HG03442 (cell line): ENCODE measurements around the gene CACFD1.
A peak's percentile ranks its signal among the peaks of the same experiment; 100 is the strongest.
"Not testable (repeated sequence)": the region's sequence is repeated elsewhere in the genome, so short reads cannot be mapped to it uniquely, and the experiment has no call there.

ENCODE experiments used
- ATAC-seq: cut with Tn5 transposase; IDR thresholded peaks from one replicate; pipeline ENCODE4 v1.9.1; 2021; ENCODE audit warnings: mild to moderate bottlenecking, moderate library complexity; ENCODE audit not compliant: unreplicated experiment

Gene CACFD1

DNA sequence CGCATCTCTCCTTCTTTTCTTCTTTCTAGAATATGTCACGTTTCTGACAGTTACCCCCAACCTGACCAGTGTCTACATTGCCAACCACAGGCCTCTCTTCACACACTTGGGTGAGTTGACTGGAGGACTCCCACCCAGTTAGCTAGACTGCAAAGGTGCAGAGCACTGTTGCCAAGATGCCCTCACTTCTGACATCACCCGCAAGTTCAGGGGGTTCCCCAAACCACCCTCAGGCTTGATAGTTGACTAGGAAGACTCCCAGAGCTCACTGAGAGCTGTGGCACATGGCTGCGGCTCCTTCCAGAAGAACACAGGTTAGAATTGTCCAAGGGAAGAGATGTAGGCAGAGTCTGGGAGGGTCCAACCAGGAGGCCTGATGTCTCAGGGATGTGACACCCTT lies 20.4 kb upstream of the CACFD1 start:
- no peak for ATAC-seq

DNA sequence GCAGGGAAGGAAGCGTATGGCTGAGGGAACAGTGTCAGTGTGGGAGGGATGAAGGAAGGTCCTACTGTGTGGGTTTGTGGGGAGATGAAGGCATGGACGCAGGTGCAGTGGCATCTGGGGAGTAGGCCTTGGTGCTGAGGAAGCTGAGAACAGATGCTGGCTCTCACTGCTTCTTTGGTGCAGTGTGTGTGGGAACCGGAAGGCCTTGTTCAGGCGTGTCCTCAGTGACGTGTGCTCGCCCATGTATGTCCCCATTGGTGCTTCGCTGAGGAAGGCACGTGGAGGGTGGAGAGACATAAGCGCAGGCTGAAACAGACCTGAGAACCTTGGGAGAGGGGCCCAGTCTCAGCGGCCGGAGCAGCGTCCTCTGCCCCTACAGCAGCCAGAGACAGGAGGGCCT lies 18.9 kb upstream of the CACFD1 start:
- no peak for ATAC-seq

DNA sequence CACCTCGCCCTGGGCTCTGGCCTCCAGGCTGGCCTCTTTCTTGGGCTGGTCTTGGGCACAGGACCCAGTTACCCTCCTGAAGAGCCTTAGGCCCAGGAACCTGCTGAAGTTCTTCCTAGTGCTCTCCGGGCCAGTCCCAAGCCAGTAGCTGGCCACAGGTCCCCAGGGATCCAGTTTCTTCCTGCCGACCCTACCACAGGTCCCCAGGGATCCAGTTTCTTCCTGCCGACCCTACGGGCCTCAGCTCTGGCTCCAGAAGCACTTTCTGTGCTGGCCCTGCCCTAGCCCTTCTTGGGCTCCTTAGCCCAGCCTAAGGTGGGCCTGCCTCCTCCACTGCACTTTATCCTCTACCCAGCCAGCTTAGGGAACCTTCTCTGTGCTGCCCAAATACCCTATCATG lies 18.2 kb upstream of the CACFD1 start:
- no peak for ATAC-seq

DNA sequence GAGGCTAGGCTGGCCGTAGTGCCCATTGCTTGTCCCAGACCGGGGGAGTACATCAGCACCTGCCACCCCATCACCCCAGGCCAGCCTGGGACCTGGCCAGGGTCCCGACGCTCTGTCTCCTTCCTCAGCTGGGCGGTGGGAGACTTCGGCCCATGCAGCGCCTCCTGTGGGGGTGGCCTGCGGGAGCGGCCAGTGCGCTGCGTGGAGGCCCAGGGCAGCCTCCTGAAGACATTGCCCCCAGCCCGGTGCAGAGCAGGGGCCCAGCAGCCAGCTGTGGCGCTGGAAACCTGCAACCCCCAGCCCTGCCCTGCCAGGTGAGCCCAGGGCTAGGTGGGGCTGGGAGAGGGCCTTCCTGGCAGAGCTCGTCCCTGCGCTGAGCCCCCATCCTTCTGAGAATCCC lies 16.5 kb upstream of the CACFD1 start:
- no peak for ATAC-seq

DNA sequence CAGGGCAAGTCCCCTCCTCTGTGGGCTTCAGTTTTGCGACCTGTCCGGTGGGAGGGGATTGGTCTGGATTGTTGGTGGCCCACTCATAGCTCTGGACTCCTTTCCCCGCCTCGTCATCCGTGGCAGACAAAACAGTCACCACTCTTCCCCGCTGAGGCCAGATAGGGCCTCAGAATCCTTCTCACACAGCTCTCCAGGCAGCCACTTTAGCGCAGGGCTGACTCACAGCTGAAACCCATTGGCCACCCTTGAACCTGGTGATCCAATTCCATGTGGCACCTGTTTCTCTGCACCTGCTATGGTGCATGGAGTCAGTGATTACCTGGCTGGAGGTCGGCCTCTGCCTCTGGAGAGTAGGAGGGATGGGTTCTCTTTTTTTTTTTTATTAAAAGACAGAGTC lies 15.8 kb upstream of the CACFD1 start:
- ATAC-seq = no peak

DNA sequence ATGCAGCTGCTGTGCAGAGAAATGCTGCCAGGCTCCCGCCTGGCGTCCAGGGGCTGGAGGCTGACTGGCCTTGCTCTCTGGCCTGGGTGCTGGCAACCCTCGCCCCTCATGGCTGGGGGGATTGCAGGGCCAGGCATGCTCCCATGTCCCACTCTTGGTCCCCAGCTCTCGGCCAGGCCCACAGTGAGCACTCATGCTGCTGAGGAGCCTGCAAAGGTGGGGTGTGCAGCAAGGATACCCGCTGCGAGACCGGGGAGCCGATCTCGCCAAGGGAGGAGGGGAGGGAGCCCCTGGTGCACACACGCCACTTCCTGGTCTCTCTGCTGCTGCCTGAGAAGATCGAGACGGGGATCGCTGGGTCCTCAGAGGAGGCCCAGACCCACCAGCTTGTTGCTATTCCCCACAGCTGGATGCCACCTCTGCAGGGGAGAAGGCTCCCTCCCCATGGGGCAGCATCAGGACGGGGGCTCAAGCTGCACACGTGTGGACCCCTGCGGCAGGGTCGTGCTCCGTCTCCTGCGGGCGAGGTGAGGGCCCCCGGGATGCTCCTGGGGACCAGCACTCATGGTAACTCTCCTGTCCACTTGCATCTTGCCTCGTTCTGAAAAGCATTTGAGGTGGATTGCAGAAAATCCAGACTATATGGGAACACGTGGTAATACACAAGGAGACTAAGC lies 14.3 kb upstream of the CACFD1 start:
- no peak for ATAC-seq

DNA sequence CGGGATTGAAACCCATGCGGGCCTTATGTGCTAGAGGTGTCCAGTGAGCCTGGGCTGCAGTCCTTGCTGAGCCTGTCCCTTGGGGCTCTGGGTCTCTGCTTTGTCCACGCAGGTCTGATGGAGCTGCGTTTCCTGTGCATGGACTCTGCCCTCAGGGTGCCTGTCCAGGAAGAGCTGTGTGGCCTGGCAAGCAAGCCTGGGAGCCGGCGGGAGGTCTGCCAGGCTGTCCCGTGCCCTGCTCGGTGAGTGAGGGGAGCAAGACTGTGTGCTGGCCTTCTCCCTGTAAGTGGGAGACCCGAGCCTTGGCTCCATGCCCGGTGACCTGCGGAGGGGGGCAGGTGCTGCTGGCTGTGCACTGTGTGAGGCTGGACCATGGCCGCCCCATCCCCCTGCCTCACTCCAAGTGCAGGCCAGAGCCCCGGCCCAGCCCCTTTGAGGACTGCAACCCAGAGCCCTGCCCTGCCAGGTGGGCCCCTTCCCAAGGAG lies 11.2 kb upstream of the CACFD1 start:
- ATAC-seq = no peak

DNA sequence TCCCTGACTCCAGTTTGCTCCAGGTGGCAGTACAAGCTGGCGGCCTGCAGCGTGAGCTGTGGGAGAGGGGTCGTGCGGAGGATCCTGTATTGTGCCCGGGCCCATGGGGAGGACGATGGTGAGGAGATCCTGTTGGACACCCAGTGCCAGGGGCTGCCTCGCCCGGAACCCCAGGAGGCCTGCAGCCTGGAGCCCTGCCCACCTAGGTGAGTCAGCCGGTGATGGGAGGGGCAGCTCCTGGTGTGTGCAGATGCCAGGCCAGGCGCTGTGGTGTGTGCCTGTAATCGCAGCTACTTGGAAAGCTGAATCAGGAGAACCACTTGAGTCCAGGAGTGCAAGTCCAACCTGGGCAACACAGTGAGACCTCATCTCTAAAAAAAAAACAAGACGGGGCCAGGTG lies 10.0 kb upstream of the CACFD1 start:
- ATAC-seq = no peak

DNA sequence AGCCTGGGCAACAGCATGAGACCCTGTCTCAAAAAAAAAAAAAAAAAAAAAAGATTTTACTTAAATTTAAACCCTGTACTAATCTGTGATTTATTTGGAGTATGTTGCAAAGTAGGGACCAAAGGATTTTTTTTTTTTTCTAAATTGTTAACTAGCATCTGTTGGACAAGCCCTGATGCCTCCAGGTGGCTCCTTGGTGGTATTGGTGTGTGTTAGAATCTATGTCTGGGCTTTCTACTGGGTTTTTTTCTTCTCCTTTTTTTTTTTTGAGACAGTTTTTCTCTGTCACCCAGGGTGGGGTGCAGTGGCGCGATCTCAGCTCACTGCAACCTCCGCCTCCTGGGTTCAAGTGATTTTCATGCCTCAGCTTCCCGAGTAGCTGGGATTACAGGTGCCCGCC lies 7.9 kb upstream of the CACFD1 start:
- ATAC-seq = not testable (repeated sequence)

DNA sequence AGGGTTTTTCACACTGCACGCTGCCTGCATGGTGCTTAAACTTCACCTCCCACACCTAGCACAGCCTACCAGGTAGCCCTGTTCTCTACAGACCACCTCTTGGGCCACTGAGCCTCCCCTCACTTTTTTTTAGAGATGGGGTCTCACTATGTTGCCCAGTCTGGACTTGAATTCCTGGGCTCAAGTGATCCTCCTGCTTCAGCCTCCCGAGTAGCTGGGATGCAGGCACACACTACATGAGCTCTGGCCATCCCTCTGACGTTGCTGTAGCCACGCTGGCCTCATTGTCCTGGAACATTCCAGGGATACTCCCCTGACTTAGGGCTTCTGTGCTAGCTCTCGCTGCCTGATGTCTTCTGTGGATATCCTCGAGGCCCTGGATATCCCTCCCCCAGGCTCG lies 7.2 kb upstream of the CACFD1 start:
- no peak for ATAC-seq

DNA sequence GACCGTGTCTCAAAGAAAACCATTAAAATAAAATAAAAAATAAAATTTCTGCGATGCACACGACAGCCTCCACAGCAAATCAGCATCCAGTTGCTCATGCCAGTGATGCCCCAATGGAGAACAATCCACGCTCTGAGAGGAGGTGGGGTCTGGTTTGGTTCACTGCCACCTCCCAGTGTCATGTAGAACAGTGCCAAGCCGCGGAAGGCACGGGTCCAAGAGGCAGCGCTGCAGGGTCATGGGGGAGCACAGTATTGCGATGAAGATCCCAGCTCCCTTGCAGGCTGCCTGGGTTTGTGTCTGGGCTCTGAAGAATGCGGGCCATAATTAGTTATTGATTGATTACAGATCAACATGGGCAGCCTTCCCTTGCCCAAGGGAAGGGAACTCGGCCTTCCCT lies 6.1 kb upstream of the CACFD1 start:
- ATAC-seq = no peak

DNA sequence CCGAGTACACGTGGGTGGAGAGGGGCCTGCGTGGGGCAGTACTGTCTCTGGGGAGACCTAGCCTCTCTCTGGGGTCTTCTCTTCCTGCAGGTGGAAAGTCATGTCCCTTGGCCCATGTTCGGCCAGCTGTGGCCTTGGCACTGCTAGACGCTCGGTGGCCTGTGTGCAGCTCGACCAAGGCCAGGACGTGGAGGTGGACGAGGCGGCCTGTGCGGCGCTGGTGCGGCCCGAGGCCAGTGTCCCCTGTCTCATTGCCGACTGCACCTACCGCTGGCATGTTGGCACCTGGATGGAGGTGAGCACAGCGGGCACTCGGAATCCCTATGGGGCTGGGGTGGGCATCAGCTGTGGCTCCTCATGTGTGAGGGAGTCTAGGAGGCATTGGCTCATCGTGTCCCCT lies 5.5 kb upstream of the CACFD1 start:
- ATAC-seq = no peak

DNA sequence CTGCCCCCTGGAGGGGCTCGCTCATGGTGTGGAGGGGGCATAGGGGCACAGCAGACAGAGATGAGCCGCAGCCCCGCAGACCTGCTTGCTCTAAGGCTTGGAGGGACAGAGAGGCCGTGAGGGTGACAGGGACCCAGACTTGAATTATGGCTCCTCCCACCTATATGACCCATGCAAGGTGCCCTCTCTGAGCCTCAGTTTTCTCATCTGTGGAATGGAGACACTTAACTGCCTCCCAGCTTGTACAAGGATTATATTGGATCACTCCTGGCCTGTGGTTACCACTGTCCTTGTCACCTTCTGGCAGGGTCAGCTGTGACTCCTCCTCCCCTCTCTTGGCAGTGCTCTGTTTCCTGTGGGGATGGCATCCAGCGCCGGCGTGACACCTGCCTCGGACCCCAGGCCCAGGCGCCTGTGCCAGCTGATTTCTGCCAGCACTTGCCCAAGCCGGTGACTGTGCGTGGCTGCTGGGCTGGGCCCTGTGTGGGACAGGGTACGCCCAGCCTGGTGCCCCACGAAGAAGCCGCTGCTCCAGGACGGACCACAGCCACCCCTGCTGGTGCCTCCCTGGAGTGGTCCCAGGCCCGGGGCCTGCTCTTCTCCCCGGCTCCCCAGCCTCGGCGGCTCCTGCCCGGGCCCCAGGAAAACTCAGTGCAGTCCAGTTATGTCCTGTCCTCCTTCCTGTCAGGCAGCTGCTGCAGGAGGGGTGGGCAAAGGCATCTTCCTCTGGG lies 4.7 kb upstream of the CACFD1 start:
- ATAC-seq = no peak

DNA sequence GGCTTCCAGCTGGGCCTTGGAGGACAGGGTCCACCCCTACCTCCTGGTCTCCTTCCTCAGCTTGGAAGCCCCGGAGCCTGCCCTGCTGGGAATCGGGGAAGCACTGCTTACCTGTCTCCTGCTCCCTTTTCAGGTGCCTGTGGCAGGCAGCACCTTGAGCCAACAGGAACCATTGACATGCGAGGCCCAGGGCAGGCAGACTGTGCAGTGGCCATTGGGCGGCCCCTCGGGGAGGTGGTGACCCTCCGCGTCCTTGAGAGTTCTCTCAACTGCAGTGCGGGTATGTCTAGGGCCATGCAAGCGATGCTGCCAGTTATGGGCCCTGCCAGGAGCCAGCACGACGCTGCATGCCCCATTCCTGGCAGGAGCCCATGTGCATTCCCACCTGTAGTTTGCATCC lies 3.8 kb upstream of the CACFD1 start:
- no peak for ATAC-seq

DNA sequence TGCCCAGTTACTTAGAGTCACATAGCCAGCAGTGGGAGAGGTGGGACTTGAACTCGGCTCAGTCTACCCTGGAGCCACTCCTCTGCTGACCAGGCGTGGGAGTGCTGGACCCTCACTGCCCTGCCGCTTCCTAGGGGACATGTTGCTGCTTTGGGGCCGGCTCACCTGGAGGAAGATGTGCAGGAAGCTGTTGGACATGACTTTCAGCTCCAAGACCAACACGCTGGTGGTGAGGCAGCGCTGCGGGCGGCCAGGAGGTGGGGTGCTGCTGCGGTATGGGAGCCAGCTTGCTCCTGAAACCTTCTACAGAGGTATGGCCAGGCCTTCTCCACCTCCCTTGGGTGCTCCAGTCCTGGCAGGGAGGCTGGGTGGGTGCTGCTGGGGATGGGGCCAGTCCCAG lies 3.4 kb upstream of the CACFD1 start:
- no peak for ATAC-seq

DNA sequence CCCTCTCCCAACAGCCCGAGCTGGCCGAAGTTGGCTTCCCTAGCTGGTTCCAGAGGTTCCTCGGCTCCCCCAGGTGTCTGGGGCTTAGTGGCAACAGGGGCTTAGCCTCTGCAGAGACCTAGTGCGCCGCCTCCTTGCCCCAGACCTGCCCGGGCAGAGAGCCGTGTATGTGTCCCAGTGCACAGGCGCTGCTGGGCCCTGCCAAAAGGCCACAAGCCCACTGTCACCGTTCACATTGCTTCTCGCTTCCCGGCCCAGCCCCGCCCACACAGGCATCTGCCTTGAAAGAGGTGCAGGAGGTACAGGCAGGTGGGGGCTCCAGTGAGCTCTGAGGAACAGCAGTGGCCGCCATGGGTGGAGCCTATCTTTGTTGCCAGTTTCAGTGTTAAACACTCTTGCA lies 2.5 kb upstream of the CACFD1 start:
- ATAC-seq = no peak

DNA sequence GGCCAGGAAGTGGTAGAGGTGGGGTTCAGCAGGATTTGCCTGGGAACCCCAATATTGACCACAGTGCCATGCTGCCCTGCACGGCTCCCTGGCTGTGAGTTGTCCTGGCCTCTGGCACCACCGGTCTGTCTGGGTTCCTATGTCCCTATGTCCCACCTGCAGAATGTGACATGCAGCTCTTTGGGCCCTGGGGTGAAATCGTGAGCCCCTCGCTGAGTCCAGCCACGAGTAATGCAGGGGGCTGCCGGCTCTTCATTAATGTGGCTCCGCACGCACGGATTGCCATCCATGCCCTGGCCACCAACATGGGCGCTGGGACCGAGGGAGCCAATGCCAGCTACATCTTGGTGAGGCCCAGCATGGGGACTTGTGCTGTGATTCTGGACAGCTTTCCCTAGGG lies 2.0 kb upstream of the CACFD1 start:
- no peak for ATAC-seq

DNA sequence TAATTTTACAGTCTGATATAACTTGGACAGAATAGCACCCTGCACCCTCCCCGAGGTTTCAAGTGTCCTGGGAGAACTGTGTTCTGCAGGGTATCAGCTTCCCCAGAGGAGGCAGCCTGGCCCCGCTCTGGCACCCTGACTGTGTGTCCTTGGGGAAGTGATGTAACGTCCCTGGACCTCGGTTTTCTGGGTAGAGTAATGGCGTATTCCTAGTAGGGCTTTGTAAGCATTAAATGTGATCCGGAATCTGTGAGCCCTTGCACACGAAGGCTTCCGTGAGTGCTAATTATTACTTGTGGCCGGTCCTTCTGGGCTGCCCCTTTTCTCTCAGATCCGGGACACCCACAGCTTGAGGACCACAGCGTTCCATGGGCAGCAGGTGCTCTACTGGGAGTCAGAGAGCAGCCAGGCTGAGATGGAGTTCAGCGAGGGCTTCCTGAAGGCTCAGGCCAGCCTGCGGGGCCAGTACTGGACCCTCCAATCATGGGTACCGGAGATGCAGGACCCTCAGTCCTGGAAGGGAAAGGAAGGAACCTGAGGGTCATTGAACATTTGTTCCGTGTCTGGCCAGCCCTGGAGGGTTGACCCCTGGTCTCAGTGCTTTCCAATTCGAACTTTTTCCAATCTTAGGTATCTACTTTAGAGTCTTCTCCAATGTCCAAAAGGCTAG lies 1.0 kb upstream of the CACFD1 start:
- ATAC-seq = no peak

DNA sequence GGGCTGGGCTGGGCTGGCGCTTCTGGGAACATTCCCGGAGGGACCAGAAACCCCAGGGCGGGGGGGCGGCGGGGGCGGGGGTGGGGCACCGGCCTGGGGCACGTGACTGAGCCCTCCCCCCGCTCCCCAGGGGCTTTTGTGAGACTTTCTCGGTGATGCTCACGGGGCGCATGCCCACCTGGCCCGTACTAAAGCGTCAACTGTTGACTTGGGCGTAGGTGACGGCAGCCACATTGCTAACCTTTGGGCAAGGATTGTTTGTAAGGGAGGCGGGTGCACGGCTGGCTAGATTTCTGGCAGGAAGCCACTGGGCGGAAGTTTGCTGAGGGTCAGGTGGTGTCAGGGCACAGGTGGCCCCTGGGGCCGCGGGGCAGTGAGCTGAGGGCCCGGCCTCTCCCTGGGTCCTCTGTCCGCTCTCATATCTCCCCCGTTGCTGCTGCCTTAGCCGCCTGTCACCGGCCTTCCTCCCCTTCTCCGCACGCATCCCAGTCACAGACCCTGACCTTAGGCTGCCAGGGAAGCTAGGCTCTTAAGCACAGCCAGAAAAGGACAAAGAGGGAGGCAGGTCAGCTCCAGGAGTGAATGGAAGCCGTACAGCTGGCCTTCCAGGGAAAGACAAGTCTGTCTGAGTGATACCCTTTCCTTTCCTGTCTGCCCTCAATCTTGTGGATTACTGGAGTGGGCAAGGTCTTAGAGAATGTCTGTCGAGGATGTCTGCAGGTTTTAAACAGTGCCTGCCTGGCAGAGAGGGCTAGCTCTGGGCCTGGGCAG lies 812 bp downstream of the CACFD1 start:
- peak; percentile 13 for ATAC-seq

DNA sequence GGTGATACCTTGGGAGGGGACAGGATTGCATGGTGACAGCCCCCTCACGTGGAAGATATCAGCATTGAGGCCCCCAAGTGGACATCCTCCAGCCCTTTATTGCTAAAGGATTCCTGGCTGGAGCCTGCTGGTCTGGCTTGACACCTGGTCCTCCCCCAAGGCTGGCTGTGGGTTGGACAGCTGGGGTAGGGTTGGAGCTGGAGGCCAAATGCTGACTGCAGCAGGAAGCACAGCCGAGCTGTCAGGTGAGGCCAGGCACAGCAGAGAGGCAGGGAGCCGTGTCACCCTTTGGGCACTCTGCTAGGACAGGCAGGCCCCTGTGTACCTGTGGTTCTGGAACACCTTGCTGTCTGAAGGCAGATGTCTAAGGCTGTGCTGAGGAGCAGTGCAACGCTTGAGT lies 2.2 kb downstream of the CACFD1 start:
- ATAC-seq = no peak

DNA sequence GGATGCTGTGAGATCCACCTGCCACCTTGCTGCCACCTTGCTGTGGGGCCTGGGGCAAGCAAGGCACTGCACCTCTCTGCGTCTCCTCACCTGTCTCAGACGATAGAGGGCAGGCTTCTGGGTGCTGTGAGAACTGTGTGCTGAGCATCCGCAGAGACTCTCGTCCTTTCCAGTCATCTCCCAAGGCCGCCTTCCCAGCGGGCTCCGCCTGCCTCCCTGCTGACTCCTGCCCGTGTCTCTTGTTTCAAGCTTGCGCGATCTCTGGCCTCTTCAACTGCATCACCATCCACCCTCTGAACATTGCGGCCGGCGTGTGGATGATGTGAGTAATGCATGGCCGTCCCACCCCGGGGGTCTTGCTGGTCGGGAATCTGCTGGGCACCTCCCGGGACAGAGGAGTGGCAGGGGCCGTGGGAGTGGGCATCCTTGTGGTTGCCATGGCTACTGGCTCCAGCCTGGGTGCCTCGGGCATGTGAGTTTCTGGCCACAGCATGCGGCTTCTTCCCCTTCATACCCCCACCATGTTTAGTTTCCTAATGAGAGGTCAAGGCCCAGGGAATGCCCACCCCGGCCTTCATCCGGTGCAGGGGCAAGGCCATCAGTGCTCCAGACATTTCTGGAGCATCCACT lies 3.6 kb downstream of the CACFD1 start:
- no peak for ATAC-seq
